ENCODE measurements around the gene CERKL.
A peak's percentile ranks its signal among the peaks of the same experiment; 100 is the strongest.

DNA sequence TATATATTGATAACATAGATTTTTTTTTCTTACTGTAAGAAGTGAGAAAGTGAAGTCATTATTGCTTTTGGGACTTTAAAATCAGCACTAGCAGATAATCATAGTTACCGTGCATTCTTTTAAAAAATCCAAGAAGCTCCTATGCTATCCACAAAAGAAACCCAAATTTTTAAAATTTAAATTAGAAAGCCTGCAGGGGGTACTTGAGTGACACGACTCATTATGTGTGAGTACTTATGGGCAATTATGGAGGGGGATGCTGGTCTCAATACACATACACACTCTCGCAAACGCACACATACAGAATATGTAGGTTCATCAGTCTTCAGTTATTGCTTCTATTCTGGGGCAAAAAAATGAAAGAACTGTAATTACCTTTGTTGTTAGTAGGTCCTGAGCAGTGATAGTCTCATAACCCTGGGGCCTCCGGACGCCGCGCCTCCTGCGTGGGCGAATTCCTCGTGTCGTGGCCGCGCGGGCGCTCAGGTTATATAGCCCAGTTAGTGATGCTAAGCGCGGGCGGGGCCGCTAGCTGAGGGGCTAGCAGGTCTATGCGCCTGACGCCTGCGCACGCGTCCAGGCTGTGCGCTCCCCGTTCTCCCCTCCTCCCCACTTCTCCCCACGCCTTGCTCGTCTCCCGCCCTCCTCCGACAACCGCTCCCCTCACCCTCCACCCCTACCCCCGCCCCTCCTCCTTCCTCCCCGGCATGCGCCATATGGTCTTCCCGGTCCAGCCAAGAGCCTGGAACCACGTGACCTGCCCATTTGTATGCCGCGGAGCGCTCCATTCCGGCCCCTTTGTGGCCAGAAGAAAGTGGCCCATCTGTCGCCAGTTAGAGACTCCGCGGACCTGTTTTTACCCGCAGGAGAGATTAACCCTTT is 23.4 kb upstream of the CERKL start, which contains the start of gene NEUROD1:
- TF ChIP-seq, protein P1, sequence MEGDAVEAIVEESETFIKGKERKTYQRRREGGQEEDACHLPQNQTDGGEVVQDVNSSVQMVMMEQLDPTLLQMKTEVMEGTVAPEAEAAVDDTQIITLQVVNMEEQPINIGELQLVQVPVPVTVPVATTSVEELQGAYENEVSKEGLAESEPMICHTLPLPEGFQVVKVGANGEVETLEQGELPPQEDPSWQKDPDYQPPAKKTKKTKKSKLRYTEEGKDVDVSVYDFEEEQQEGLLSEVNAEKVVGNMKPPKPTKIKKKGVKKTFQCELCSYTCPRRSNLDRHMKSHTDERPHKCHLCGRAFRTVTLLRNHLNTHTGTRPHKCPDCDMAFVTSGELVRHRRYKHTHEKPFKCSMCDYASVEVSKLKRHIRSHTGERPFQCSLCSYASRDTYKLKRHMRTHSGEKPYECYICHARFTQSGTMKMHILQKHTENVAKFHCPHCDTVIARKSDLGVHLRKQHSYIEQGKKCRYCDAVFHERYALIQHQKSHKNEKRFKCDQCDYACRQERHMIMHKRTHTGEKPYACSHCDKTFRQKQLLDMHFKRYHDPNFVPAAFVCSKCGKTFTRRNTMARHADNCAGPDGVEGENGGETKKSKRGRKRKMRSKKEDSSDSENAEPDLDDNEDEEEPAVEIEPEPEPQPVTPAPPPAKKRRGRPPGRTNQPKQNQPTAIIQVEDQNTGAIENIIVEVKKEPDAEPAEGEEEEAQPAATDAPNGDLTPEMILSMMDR (IDR thresholded peaks at IDR 0.05): no peak
- TF ChIP-seq POLR2A (IDR thresholded peaks at IDR 0.05): peak in 2 of 3 donors; percentile 33 to 49
